HT-29 (cell line): ENCODE measurements around the gene ZCCHC24. TPM values are rescaled to one million over a fixed set of nuclear protein-coding genes. Genes with fewer than 3 reads are reported as not detected.

Source experiments
- DNase-seq: peaks from one replicate; pipeline ENCODE4 v3.0.0-alpha.2; 2015; ENCODE audit warnings: low spot score
- total RNA-seq: library from RNA; depleted of rRNA; stranded (reverse); fragments of >200 nt; shearing (Covaris generic); gene quantifications from 2 replicates; pipeline ENCODE4 v1.2.3, GENCODE V29; 2014

Gene ZCCHC24
- total RNA-seq, 1 experiment from 2014 or later: not detected

DNA sequence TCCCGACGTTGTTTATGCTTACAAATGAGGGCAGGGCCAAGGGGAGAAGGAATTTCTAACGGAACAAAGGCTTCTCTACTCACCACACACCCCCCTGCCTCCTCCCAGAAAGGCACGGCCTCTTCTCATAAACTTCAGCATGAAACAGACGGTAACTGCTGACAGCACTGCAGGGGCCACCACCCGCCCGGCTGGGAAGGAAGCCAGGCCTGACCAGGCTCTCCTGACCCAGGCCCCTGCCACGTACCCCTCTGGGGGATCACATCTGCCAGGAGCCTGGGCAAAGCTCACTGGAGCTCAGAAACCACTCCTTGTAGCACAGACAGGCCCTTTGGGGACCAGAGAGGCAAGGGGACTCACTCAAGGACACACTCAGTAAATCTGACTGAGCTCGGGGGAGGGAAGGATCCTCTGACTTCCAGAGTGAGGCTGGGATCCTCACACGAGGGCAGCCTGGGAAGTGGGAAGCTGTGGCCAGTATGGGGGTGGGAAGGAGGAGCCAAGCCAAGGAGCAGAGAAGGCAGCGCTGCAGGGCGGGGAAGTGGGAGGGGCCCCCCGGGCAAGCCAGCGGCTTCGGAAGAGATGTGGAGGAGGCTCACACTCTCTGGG is 46.1 kb downstream of the ZCCHC24 start:
- DNase-seq: peak; percentile 53

DNA sequence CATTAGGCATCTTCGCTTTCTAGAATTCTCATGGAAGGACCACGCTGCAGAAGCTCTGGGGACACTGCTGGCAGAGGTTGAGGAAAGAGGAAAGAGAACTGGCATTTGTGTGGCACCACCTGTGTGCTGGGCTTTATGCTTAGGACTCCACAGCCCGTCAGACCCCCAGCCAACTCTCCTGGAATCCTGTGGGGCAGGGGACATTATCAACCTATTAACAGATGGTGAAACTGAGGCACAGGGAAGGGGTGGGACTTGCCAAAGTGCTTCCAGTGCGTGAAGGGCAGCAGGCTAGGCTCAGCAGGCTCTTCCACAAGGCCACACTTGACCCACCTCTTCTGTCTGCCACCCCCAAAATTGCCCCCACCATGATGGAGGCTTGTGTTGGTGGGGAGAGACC is 46.8 kb downstream of the ZCCHC24 start:
- no peak for DNase-seq

DNA sequence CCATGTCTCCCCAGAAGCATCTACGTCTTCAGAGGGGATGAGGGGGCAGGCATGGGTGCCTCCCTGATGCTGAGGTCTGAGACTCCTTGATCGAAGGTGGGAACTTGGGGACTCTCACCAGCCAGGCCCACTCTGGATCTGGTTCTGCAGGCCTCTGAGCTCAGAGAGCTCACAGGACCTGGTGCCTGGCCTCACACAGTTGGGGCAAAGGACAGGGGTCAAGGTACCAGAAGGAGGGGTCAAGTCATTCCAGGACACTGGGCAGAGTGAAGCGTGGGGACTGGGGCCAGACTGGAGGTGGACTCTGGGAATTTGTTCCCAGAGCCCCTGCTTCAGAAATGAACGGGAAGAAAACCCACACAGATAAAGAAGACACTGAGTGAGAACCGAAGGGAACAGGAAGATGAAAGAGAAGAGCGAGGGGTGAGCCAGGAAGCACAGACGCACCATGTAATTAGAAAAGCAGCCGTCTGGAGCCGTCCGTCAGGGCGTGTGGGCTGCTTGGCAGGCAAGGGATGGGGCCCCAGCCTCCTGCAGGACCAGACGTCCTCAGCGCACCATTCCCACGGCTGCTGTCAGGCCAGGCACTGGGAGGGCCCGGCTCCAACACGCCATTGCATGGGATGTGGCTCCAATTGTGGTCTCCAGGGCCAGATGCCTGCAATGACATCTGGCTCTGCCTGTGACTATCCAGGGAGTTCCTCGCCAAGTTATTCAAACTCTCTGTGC is 47.7 kb downstream of the ZCCHC24 start:
- DNase-seq: no peak

DNA sequence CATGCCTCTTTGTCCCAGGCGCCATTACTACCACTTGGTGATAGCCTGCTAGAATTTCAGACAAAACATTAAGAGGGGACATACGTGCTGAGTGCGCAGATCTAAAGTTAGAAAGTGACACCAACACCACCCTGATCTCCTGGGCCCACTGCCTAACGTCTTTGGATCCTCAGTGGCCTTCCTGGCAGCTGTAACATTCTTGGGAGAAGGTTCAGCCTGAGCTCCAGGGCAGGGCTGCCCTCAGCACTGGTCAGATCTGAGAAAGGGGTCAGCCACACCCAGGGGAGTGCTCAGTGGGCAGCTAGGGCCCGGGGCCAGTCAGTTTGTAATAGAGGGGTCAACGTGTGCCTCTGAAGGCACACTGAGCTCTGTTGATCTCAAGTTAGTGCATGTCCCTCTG is 48.4 kb downstream of the ZCCHC24 start:
- DNase-seq: no peak

DNA sequence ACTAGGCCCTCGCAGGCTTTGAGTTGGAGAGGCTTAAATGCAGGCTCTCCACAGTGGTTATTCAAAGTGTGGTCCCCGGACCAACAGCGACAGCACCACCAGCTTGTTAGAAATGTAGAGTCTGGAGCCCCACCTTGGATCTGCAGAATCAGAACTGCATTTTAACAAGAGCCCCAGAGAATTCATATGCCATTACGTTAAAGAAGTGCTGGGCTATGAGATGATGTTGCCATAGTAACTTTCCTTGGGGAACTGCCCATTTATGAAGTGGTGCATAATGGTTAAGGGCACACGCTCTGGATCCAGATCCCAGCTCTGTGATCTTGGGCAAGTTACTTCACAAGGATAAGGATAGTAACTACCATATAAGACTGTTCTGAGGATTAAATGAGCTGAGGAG is 48.9 kb downstream of the ZCCHC24 start:
- DNase-seq: no peak

DNA sequence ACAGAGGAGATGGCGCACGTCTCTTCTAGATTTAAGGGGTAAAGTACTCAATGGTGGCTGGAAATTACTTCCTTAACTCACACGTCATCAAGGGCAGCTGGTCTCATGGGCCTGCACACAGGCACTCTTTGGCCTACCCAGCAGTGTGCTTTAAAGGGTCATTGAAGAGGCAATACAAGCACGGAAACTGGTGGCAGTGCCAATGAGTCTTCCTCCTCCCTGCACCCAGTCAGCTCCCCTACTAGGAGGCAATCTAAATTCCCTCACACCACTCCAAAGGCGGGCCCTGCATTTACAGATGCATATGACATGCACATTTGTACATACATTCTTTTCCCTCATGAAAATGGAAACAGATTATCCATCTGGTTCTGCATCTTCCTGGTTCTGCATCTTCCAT is 50.8 kb downstream of the ZCCHC24 start:
- DNase-seq: no peak

DNA sequence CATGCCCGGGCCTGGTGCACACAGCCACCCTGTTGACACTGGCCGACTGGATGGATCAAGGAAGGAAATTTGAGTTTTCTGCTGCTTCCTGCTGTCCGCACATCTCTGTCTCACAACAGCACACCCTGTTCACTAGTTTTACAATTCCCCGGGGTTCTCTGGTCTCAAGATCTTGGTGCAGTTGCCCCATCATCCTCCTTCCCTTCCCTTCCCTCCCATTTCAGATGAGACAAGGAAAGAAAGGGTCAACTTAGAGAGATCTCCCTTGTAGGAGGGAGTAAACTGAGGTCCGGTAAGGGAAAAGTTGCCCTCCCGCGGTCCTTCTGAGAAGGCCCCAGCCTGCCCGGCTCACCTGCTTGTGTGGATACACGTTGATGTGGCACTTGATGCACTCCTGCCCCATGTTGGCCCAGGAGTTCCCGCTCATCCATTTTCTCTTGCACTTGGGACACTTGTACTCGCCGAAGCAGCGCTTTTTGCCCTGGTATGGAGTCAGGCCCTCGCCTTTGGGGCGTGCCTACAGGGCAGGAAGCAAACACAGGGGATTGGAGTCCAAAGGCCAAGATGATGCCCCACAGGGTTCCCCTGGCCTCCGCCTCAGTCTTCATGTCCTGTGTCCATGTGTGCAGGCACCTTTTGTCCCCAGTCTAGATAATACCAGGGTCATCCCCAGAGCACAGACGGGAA is 51.4 kb downstream of the ZCCHC24 start:
- DNase-seq: no peak

DNA sequence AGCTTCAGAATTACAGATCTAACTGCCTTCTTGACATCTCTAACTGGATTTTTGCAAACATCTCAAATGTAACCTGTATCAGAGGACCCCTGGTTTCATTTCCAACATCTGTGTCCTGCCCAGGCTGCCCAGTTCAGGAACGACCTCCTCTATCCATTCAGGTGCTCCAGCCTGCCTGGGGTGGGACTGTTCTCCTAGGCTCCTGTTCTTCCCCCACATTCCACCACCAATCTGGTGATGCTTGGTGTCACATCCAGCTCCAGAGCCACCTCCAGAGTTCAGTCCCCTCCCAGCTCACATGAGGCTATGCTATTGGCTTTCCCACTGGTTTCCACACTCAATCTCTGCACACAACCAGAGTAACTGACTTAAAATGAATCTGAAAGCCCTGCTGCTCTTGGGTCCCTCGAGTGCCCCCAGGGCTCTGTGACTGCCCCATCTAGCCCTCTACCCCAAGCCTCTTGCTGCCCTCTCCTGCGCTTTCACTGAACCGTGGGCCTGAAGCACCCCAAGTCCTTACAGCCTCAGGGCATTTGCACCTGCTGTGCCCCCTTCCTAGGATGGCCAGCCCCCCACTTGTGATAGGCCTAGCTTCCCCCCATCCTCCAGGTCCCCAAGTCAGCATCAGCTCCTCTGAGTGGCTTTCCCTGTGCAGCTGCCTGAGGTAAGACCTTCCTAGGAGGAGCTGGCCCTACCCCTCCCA is 52.1 kb downstream of the ZCCHC24 start:
- no peak for DNase-seq

DNA sequence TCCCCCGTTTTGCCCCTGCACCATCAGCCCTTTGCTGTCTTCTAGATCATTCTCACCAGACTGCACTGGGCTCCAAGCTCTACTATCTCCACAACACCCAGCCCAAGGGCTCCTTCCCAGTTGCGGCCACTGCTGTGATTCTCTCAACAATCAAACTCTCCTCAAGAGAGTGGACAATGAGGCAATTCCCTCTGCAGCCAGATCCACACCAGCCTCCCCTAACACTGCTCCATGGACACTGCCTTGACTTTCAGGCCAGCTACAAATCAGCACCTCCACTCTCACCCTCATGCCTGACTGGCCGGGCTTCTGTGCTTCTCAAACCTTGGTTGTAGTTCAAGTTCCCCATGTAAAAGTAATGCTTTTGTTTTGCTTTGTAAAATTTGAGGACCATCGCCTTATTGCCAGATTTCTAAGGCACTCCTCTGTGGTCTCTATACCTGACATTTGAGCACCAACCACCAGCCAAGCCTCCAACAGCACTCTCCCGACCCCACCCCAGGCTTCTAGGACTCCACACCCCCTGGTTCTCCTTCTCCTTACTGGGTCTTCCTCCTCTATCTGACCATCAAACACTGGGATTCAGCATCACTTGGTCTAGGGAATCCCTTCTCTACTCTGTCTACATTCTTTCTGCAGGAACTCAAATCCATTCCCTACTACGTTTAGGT is 52.8 kb downstream of the ZCCHC24 start:
- DNase-seq: no peak

DNA sequence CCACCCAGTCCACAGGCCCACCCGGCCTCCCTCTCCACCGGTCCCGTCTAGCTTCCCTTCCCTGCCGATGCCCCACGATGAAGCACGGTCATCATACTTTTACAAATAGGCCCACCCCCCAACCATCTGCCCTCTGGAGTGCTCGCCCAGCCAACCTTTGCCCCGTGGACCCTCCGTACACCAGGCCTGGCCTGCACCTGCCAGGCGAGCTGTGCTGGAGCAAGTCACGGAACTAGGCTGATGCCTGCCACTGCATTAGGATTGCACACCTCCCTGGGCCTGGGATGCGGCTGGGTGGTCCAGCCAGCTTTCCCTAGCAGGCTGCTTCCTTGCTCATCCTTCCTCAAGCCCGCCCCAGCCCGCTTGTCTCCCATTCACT is 53.4 kb downstream of the ZCCHC24 start:
- no peak for DNase-seq

DNA sequence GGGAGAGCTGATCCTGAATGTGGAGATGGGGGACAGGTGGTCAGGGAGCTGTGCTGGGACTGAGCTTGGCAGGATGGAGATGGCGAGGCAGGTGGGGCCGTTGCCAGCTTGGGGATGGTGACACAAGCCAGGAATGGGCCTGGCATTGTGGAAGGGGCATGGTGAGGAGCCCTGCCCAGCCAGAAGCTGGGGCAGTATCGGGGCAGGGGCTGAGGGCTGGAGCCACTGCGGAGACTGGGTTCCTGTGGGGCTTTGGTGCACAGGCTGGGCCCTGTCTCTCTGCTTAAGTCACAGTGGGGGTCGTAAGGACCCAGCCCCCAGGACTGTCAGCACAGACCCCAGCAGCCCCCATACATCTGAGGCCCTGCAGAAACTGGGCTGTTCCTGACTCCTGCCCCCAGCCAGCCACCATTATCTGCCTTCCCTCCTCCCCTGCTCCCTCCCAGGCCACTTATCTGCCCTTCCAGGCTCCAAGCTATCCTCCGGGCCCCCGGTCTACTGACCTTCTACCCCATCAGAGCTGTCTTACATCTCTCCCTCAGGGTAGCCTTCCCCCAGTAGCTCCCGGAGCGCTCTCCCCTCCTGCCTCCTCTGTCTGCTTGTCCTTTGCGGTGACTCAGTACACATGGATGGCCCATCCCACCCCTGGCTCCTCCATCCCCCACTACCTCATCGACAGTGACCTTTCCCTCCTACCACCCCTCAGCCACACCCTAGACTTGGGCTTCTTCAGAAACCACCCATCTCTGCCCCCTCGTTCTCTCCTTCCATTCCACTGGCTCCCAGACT is 54.0 kb downstream of the ZCCHC24 start:
- DNase-seq: no peak

DNA sequence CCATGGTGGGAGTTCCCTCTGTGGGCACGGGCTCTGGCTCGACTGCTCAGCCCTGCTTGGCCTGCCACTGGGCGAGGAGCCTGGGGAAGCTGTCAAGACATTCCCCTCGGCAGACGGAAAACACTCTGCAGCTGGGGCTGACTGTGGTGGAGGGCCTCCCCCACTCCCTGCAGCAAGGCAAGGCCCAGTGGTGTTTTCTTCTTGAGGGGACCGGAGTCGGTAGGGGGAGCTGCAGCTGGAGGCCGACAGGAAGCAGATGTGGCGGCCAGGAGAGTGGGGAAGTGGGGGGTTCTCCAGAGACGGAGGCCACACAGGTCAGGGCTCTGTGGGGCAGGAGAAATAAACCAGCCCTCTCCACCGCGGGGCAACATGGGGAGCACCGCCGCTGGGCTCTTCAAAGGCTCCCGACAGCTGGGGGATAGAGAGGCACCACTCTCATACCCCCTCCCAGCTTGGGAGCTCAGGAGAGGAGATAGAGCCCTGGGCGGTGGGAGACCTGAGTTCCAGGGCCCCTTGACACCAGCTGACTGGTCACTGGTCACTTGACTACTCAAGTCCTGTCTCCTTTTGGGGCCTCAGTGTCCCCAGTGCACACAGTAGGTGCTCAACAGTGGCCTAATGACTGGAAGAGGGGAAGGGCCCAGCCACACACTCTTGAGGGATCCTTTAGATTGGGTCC is 54.7 kb downstream of the ZCCHC24 start:
- DNase-seq: no peak

DNA sequence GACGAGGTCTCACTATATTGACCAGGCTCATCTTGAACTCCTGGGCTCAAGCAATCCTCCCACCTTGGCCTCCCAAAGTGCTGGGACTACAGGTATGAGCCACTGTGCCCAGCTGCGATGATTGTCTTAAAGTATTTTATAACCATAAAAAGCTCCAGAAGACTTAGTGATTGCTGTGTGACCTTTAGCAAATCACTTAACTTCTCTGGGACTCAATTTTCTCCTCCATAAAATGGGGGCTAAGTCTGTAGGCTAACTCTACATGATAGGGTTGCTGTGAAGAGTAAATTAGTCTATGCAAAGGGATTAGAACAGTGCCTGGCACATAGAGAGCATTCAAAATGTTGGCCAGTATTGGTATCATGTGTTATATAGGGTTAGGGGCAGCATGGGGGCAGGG is 55.4 kb downstream of the ZCCHC24 start:
- DNase-seq: no peak

DNA sequence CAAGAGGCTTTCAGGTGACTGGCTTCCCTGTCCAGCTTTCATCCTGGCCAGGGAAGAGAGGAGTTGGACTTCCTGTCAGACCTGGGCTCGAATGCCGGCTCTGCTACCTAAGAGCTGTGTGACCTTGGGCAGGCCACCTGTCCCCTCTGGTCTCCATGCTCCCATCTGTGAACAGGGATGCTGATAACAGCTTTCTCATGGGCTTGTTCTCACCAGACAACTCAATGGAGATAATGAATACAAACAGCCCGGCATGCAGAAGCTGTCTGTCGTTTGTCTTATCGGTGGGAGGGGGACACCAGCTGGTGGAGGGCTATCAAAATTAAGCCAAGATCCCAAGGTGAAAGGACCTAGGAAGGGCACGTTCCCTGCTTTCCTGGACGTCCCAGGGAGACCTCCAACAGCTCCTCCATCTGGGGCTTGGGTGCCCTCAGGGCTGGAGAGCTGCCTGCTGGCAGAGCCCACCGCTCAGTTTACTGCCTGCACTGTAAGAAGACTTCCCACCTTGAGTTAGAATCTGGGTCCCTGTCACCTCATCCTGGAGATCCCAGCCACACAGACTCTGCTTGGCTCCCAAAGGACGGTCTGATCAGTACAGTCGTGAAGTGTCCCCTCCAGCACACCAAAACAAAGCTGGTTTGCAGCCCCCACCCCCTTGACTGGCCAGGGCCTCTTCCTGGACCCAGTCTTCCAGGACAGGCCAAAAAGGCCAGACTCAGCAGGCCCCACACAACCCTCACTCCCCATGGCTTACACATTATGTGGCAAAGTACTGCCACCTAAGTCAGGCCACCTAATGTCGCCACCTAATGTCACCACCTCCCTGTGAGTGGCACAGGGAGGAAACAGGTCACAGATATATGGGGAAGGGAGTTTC is 57.2 kb downstream of the ZCCHC24 start:
- no peak for DNase-seq

DNA sequence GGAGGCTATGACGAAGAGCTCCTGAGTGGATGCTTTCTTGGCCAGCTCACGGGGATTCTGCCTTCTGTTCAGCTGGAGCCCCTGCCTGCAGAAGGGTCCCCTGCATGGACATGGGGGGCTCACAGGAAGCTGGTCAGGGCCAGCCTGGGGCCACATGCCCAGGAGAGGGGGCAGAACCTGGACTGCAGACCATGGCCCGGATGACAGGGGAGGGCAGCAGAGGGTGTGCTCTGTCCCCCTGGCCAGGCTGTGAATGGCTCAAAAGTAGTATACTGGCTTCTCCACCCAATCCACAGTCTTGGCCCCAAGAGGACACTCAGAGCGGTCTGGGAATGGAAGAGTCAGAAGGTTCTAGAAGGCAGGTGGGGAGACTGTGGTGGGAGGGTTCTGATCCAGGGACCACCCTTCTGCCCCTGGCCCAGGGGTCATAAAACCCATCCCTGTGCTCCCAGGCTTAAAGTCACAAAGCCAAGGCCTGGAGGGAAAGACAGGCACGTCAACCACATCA is 57.9 kb downstream of the ZCCHC24 start:
- no peak for DNase-seq

DNA sequence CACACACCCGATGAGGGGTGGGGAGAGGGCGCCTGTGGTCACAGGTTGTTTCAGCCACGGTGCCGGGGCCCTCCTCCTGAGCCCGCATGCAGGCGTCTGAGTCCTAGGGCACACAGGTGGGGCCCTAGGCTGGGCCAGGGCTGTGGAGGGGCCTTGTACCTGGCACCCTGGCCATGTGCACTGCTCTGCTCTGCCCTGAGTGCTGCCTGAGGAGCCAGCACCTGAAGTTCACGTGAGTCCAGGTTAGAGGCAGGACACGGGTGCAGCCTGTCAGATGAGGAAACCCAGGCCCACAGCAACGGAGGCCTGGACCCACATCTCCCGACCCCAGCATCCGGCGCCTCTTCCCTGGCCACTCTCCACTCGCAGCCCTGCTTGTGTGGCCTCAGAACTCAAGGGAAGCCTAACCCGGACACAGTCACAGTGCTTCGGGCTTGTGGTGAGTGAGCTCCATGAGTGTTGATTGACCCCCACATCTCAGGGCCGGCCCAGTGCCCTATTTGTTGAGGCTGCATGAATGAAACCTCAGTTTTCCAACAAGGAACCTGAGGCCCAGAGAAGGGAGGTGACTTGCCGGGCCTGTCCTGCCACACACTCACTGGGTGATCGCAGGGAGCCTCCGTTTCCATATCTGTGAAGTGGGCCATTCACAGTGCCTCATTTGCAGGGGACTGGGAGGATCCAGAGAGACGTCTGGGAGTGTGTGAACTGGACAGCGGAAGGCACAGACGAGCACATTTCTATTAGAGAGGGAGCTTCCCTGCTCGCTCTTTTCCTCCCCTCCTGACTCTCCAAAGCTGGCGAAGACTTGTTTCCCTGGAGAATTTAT is 58.6 kb downstream of the ZCCHC24 start:
- DNase-seq: no peak

DNA sequence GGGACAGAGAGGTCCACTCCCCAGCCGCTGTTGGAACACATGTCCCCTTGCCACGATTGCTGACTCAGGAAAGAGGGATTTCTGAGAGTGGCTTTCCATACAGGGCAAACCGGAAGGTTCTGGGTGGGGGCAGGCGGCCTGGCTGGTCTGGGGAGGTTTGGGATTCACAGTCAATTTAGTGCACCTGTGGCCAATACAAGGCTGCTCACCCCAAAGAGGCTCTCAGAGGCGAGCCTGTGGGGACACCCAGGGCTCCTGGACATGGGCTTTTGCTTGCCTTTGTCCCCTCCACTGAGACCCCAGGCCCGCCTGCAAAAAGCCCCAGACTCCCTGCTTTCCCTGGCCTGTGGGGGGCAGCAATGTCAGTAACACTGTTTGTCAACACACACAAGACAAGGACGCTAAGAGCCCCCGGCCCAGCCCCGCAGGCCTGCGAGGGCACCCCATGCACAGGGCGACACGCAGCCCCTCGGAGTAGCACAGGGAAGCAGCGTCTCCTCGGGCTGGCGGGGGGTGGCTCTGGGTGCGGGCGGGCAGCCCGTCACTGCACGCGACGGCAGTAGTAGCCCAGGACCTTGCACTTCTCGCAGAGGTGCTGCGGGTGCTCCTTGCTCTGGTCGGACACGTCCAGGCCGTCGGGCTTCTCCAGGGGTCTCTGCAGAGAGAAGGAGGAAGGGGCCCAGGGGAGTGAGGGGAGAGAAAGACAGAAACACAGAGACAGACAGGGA is 59.5 kb downstream of the ZCCHC24 start:
- DNase-seq: no peak

DNA sequence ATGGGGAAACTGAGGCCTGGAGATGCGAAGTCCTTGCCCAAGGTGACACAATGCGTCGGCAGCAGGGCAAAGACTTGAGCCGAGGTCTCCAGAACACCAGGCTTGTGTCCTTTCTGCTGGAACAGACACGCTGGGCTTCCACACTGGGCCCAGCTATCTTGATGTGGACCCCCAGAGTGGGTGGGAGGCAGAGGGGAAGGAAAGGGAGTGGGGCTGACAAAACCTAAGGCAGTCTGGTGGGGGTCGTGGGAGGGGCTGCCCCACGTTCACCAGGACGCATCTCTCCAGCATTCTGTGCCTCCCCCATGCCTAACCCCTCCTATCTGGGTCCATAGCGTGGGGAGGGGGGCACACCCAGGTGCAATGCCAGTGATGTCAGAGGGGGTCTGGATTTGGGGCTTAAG is 60.0 kb downstream of the ZCCHC24 start:
- no peak for DNase-seq
